Hematopoietic multipotent progenitor cell (in vitro differentiated cells): ENCODE data around the gene SPATA31D4. TPM values are rescaled to one million over a fixed set of nuclear protein-coding genes. Genes with fewer than 3 reads are reported as not detected.

Source experiments
- DNase-seq, 3 donors: peaks; one replicate each; pipeline ENCODE4 v3.0.0-alpha.2; 2011 to 2015; ENCODE audit warnings: low read depth in 2 of 3, low spot score in 2 of 3
- small RNA-seq: library from RNA; depleted of rRNA; stranded (forward); fragments of <200 nt; gene quantifications from one replicate; pipeline ENCODE3, GENCODE V24; 2012
- total RNA-seq: library from RNA; depleted of rRNA; stranded (reverse); fragments of >200 nt; gene quantifications from one replicate; pipeline ENCODE4 v1.2.3, GENCODE V29; 2012

Gene SPATA31D4
- total RNA-seq, 1 donor: not detected

- no peak for DNase-seq
Observed at GRCh38 chr9:81964218-81965171, 36.3 kb downstream of the SPATA31D4 start.

GRCh38 chr9:81968026-81968425 lies 39.8 kb downstream of the SPATA31D4 start:
- no peak for DNase-seq

GRCh38 chr9:81969971-81970370 lies 41.7 kb downstream of the SPATA31D4 start:
- no peak for DNase-seq

- DNase-seq: no peak
Observed at GRCh38 chr9:81971727-81972126, 43.5 kb downstream of the SPATA31D4 start.

GRCh38 chr9:81974764-81975163 lies 46.5 kb downstream of the SPATA31D4 start:
- DNase-seq: no peak

GRCh38 chr9:81976351-81976750 lies 48.1 kb downstream of the SPATA31D4 start:
- no peak for DNase-seq

- no peak for DNase-seq
Observed at GRCh38 chr9:81979196-81979595, 51.0 kb downstream of the SPATA31D4 start.

- DNase-seq: no peak
Observed at GRCh38 chr9:81980568-81980967, 52.3 kb downstream of the SPATA31D4 start.

GRCh38 chr9:81981883-81982282 lies 53.7 kb downstream of the SPATA31D4 start:
- no peak for DNase-seq

Small RNAs within 50 kb of the gene (small RNA-seq; reads per million reads assigned to genes)
- gene RF00189 (3.5 reads per million, percentile 82 among the genes with 10 or more reads in this experiment), gene RNA5SP287 (not detected)

Other genes starting within 250 kb of the SPATA31D4 start
- gene TLE1, start 238.9 kb upstream of the SPATA31D4 start, total RNA-seq: 2.7 TPM
- gene SPATA31D3, start 15.1 kb downstream of the SPATA31D4 start, total RNA-seq: not detected
- not detected for gene SPATA31D1, start 60.3 kb downstream of the SPATA31D4 start, total RNA-seq